Type B pancreatic cell (in vitro differentiated cells): Measurements from ENCODE around the gene GDA. TPM values are rescaled to one million over a fixed set of nuclear protein-coding genes. Genes with fewer than 3 reads are reported as not detected.

Experiments
- DNase-seq: peaks from one replicate; pipeline ENCODE4 v3.0.0; 2021; ENCODE audit warnings: mixed read lengths; ENCODE audit not compliant: unreplicated experiment; ENCODE audit errors: extremely low spot score
- H3K27ac Mint-ChIP-seq: 2 replicates; pipeline ENCODE4 v1.8.0; 2021; ENCODE audit warnings: mild to moderate bottlenecking, mixed read lengths
- H3K27me3 Mint-ChIP-seq: 2 replicates; pipeline ENCODE4 v1.8.0; 2021; ENCODE audit warnings: mixed read lengths
- H3K36me3 Mint-ChIP-seq: 2 replicates; pipeline ENCODE4 v1.8.0; 2021; ENCODE audit warnings: mixed read lengths
- H3K4me1 Mint-ChIP-seq: one replicate; pipeline ENCODE4 v1.8.0; 2021; ENCODE audit warnings: mixed read lengths; ENCODE audit not compliant: unreplicated experiment
- H3K4me3 Mint-ChIP-seq: 2 replicates; pipeline ENCODE4 v1.8.0; 2021; ENCODE audit warnings: mild to moderate bottlenecking, mixed read lengths
- H3K9me3 Mint-ChIP-seq: 2 replicates; pipeline ENCODE4 v1.8.0; 2021; ENCODE audit warnings: mixed read lengths
- CTCF ChIP-seq: fragments of 200-600 bp; sonication (generic); conservative IDR thresholded peaks from 2 replicates; pipeline ENCODE4 v1.5.0; 2021; ENCODE audit warnings: antibody characterized with exemption, mild to moderate bottlenecking
- total RNA-seq: library from RNA; stranded (reverse); gene quantifications from 2 replicates; pipeline ENCODE4 v1.2.1, GENCODE V29; 2021; ENCODE audit warnings: low replicate concordance

The GDA gene
- total RNA-seq, 1 donor from 2014 or later, result 8.0 TPM

GRCh38 chr9:72150127-72150526 lies 887 bp downstream of the GDA start:
- H3K36me3 Mint-ChIP-seq, result no peaks in the 10 kb centered on the region
- no peak overlapping the region for H3K27ac Mint-ChIP-seq
- DNase-seq, result no peak
- no peak for TF ChIP-seq CTCF
- H3K9me3 Mint-ChIP-seq, result peaks cover 4% of the 10 kb centered on the region
- peaks cover 45% of the 10 kb centered on the region for H3K27me3 Mint-ChIP-seq
- H3K4me3 Mint-ChIP-seq, result peak overlapping the region; percentile 69
- no peaks in the 10 kb centered on the region for H3K4me1 Mint-ChIP-seq

GRCh38 chr9:72150661-72151060 lies 1.4 kb downstream of the GDA start:
- Mint-ChIP-seq H3K9me3 (peaks cover 5% of the 10 kb centered on the region), H3K4me1 (no peaks in the 10 kb centered on the region), H3K27ac (no peak overlapping the region), H3K36me3 (no peaks in the 10 kb centered on the region), H3K4me3 (peak overlapping the region; percentile 62), H3K27me3 (peaks cover 45% of the 10 kb centered on the region)
- no peak for TF ChIP-seq CTCF
- DNase-seq, result no peak

GRCh38 chr9:72151104-72151503 lies 1.9 kb downstream of the GDA start:
- Mint-ChIP-seq H3K9me3 (peaks cover 5% of the 10 kb centered on the region), H3K27ac (no peak overlapping the region), H3K4me1 (no peaks in the 10 kb centered on the region)

GRCh38 chr9:72154468-72155285 lies 5.4 kb downstream of the GDA start:
- peaks cover 16% of the 10 kb centered on the region for H3K27me3 Mint-ChIP-seq

More at GRCh38 chr9:72151104-72151503, 1.9 kb downstream of the GDA start:
- H3K36me3 Mint-ChIP-seq, result no peaks in the 10 kb centered on the region
- H3K4me3 Mint-ChIP-seq, result no peak overlapping the region
- no peak for DNase-seq
- TF ChIP-seq CTCF, result no peak
- peaks cover 41% of the 10 kb centered on the region for H3K27me3 Mint-ChIP-seq

GRCh38 chr9:72155301-72155700 lies 6.1 kb downstream of the GDA start:
- Mint-ChIP-seq H3K9me3 (peaks cover 5% of the 10 kb centered on the region), H3K27ac (peak overlapping the region; percentile 69), H3K36me3 (no peaks in the 10 kb centered on the region), H3K4me3 (no peak overlapping the region), H3K27me3 (peaks cover 10% of the 10 kb centered on the region), H3K4me1 (no peaks in the 10 kb centered on the region)
- TF ChIP-seq CTCF, result no peak
- DNase-seq, result no peak

More at GRCh38 chr9:72154468-72155285, 5.4 kb downstream of the GDA start:
- Mint-ChIP-seq H3K4me1 (no peaks in the 10 kb centered on the region), H3K9me3 (peaks cover 5% of the 10 kb centered on the region), H3K4me3 (no peak overlapping the region), H3K27ac (peak overlapping the region; percentile 69), H3K36me3 (no peaks in the 10 kb centered on the region)
- no peak for DNase-seq
- TF ChIP-seq CTCF, result no peak
